Measurements from ENCODE around the gene TSPAN6. TPM values are rescaled to one million over a fixed set of nuclear protein-coding genes. Genes with fewer than 3 reads are reported as not detected.

Gene TSPAN6
- total RNA-seq, 1 donor, result 44.5 TPM

DNA sequence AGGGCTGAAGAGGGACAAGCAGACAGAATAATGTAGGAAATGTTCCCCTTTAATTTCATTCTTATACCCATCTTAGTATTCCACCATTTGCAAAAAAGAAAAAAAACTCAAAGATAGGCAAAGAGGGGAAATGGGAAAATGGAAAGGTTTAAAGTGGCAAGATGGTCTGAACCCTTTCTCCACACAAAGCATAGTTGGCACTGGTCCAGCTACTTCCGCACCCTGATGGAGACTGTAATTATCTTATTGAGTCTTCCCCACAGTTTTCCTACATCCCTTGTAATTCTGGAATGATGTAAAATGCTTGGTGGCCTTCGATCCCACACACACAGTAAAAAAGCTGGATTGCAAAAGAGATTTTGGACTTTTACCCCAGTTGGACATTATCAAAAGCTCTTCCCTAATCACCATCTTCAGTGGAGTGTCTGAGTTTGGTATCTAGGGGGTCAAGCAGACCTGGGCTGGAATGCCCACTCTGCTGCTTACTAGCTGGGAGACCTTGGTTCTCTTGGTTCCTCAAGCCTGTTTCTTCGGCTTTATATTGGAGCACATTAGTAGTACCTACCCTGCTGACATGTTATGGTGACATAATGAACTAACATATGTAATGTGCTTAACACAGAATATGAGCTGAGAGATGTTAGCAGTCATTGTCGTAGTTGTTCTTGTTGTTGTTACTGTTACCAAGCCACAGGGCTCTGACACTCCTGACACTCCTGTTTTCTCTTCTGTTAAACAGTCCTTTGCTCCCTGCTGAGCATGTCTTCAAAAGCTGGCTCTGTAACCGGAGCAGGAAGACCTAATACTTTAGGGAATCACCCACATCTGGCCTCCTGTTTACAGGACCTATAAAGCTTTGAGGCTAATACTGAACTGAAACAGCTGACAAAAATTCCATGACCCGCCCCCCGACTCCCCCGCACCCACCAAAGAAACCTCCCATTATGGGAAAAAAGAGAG is 12.1 kb upstream of the TSPAN6 start:
- DNase-seq (ENCODE audit: low read depth), result peak; percentile 94
- peak overlapping the region; percentile 1 for H3K4me3 ChIP-seq (ENCODE audit: low read depth, low read length)
- TF ChIP-seq, protein P1, sequence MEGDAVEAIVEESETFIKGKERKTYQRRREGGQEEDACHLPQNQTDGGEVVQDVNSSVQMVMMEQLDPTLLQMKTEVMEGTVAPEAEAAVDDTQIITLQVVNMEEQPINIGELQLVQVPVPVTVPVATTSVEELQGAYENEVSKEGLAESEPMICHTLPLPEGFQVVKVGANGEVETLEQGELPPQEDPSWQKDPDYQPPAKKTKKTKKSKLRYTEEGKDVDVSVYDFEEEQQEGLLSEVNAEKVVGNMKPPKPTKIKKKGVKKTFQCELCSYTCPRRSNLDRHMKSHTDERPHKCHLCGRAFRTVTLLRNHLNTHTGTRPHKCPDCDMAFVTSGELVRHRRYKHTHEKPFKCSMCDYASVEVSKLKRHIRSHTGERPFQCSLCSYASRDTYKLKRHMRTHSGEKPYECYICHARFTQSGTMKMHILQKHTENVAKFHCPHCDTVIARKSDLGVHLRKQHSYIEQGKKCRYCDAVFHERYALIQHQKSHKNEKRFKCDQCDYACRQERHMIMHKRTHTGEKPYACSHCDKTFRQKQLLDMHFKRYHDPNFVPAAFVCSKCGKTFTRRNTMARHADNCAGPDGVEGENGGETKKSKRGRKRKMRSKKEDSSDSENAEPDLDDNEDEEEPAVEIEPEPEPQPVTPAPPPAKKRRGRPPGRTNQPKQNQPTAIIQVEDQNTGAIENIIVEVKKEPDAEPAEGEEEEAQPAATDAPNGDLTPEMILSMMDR (IDR thresholded peaks at IDR 0.05; ENCODE audit: insufficient read depth, low read depth, low read length), result no peak

DNA sequence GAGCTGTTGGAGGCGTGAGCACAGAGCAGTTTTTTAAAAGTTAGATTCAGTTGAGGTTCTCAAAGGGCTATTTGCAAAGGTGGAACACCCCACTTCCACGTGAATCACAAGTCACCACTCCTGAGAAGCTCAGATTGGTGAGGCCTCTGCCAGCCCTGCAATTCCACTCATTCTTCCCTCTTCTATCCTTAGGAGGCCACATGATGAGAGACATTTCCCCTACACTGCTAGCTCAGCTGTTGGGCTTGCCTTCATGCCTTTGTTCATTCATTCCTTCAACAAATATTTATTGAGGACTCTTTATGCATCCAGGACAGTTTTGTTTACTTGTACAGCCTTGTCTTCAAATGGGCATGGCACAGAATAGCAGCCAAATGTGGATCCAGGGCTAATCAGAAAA is 11.1 kb upstream of the TSPAN6 start:
- H3K4me3 ChIP-seq (ENCODE audit: low read depth, low read length), result peak overlapping the region; percentile 12
- TF ChIP-seq, protein P1 (IDR thresholded peaks at IDR 0.05; ENCODE audit: insufficient read depth, low read depth, low read length), result no peak
- DNase-seq (ENCODE audit: low read depth), result peak; percentile 27

GRCh38 chrX:100647095-100647494 is 10.5 kb upstream of the TSPAN6 start:
- peak overlapping the region; percentile 13 for H3K4me3 ChIP-seq (ENCODE audit: low read depth, low read length)
- peak; percentile 88 for DNase-seq (ENCODE audit: low read depth)
- TF ChIP-seq, protein P1 (IDR thresholded peaks at IDR 0.05; ENCODE audit: insufficient read depth, low read depth, low read length), result peak; percentile 29

DNA sequence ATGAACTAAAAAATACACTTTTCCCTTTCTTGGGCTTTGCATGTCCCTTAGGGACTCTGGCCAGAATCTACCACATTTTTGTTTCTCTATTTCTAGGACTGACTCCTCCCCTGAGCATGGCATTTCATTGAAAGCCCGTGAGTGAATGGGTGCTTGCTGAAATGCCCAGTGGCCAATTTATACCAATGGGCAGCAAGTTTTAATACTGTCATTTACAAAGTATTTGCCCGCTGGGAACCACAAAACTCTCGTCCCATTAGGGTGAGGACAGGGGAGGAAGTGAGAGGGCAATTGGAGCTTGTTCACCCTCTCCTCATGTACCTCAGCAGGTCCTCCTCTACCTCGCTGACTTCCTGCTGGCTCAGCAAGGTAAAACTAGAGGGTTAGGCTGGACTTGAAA is 8.5 kb upstream of the TSPAN6 start:
- peak overlapping the region; percentile 74 for H3K4me3 ChIP-seq (ENCODE audit: low read depth, low read length)
- TF ChIP-seq, protein P1 (IDR thresholded peaks at IDR 0.05; ENCODE audit: insufficient read depth, low read depth, low read length), result no peak
- no peak for DNase-seq (ENCODE audit: low read depth)

DNA sequence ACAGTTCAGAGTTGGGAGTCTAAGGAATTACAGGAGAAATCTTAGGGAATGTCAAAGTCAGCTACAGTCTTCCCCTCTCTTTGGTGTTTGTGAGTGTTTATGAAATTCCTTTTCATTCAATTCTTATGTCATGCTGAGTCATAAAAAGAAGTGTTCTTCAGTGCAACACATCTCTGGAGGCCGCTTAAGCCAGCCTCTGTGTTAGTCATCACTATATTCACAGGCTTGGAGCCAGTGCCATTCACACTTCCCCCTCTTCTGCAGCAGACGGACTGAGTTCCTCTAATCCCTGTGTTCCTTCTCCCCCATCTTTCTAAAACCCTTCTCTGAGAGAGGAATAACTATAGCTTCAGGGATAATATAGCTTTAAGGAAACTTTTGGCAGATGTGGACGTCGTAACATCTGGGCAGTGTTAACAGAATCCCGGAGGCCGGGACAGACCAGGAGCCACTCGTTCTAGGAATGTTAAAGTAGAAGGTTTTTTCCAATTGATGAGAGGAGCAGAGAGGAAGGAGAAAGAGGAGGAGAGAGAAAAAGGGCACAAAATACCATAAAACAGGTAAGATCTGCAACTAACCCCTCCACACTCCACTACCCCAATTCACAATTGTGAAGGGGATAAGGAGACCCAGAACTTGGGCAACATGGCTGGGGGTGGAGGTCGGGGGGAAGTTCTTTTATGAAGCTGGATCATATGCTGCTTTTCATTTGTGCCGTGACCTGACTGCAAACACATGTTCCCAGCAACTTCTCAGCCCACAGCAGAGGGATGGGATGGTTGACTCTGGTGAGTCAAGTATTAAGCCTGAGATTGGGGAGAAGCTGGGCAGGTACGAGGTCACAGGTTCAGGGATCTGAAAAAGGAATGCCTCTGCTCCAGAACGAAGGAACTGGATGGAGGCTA is 7.6 kb upstream of the TSPAN6 start, which contains the start of gene SRPX2:
TSS of gene SRPX2 (plus strand) at position 244 of the 905 bp plus-strand sequence. CDS start 2,124 bp downstream, outside the sequence.
- H3K4me3 ChIP-seq (ENCODE audit: low read depth, low read length), result peak within 1 kb of the TSS; percentile 74
- TF ChIP-seq, protein P1 (IDR thresholded peaks at IDR 0.05; ENCODE audit: insufficient read depth, low read depth, low read length), result no peak
- DNase-seq (ENCODE audit: low read depth), result peak; percentile 93

GRCh38 chrX:100643212-100643611 is 6.6 kb upstream of the TSPAN6 start:
- H3K4me3 ChIP-seq (ENCODE audit: low read depth, low read length), result no peak overlapping the region
- DNase-seq (ENCODE audit: low read depth), result no peak
- TF ChIP-seq, protein P1 (IDR thresholded peaks at IDR 0.05; ENCODE audit: insufficient read depth, low read depth, low read length), result no peak

Measured in fibroblast of villous mesenchyme (primary cell).